Measurements from ENCODE around the gene EVI2A. TPM values are rescaled to one million over a fixed set of nuclear protein-coding genes. Genes with fewer than 3 reads are reported as not detected.
"Not testable (repeated sequence)": the region's sequence is repeated elsewhere in the genome, so short reads cannot be mapped to it uniquely, and the experiment has no call there.

Gene EVI2A
- total and polyA plus RNA-seq, 12 donors, result 1.4 to 17.7 (median 5.5) TPM

GRCh38 chr17:31318851-31319661, 2.4 kb downstream of the EVI2A start:
- H3K27ac ChIP-seq, result peak overlapping the region; percentile 5 to 77 (median 46)
- H3K27me3 ChIP-seq, result no peaks in the 10 kb centered on the region
- TF ChIP-seq CTCF (IDR thresholded peaks at IDR 0.05) (no peak), POLR2A (IDR thresholded peaks at IDR 0.05) (no peak)

GRCh38 chr17:31318298-31318801, 3.1 kb downstream of the EVI2A start:
- TF ChIP-seq POLR2A (IDR thresholded peaks at IDR 0.05) (no peak), CTCF (IDR thresholded peaks at IDR 0.05) (no peak)
- no peaks in the 10 kb centered on the region for H3K36me3 ChIP-seq (replicated peaks in 1 of 2)
- H3K27me3 ChIP-seq, result no peaks in the 10 kb centered on the region
- no peaks in the 10 kb centered on the region for H3K9me3 ChIP-seq (replicated peaks in 1 of 3)
- intact Hi-C loops (cut with DNase I), result no loop called here
- peaks cover 5 to 23% of the 10 kb centered on the region in 2 donors for H3K4me1 ChIP-seq (replicated peaks in 1 of 2)
- H3K27ac ChIP-seq, result peak overlapping the region; percentile 5 to 77 (median 46)
- peak; percentile 38 to 79 (median 74) for DNase-seq
- WGBS, 4 donors, result 57 to 65% (median 63%) methylated on average over 8 of the region's 8 CpGs
- H3K4me3 ChIP-seq, result peak overlapping the region in 1 of 4 donors; percentile 23

More at GRCh38 chr17:31318851-31319661, 2.4 kb downstream of the EVI2A start:
- Histone ChIP-seq H3K4me1 (replicated peaks in 1 of 2) (peaks cover 5 to 20% of the 10 kb centered on the region in 2 donors), H3K4me3 (peak overlapping the region in 1 of 4 donors; percentile 23), H3K36me3 (replicated peaks in 1 of 2) (no peaks in the 10 kb centered on the region), H3K9me3 (replicated peaks in 1 of 3) (no peaks in the 10 kb centered on the region)
- intact Hi-C loops (cut with DNase I), result no loop called here
- 70 to 83% (median 76%) methylated on average over 5 of the region's 5 CpGs for WGBS, 4 donors
- no peak for DNase-seq

GRCh38 chr17:31314782-31315100, 6.7 kb downstream of the EVI2A start:
- Histone ChIP-seq H3K27ac (peak overlapping the region in 2 of 5 donors; percentile 38 to 57), H3K27me3 (no peaks in the 10 kb centered on the region), H3K4me1 (replicated peaks in 1 of 2) (peaks cover 5 to 23% of the 10 kb centered on the region in 2 donors), H3K9me3 (replicated peaks in 1 of 3) (no peaks in the 10 kb centered on the region), H3K36me3 (replicated peaks in 1 of 2) (no peaks in the 10 kb centered on the region), H3K4me3 (no peak overlapping the region)
- TF ChIP-seq CTCF (IDR thresholded peaks at IDR 0.05), result no peak
- no peak for TF ChIP-seq POLR2A (IDR thresholded peaks at IDR 0.05)
- intact Hi-C loops (cut with DNase I), result no loop called here
- no peak for DNase-seq
- 69 to 86% (median 78%) methylated on average over 3 of the region's 3 CpGs for WGBS, 4 donors

GRCh38 chr17:31313982-31314781, 7.2 kb downstream of the EVI2A start, which contains the start of gene EVI2B:
TSS of gene EVI2B (minus strand) at chr17:31314054. CDS start at chr17:31305609, 8,445 bp downstream.
- Histone ChIP-seq H3K4me3 (peak within 1 kb of the TSS in 1 of 4 donors; percentile 29), H3K27me3 (no peaks in the 10 kb centered on the region), H3K27ac (peak within 1 kb of the TSS in 2 of 5 donors; percentile 44 to 57), H3K36me3 (replicated peaks in 1 of 2) (no peaks in the 10 kb centered on the region), H3K9me3 (replicated peaks in 1 of 3) (no peaks in the 10 kb centered on the region), H3K4me1 (replicated peaks in 1 of 2) (peaks cover 5 to 23% of the 10 kb centered on the region in 2 donors)
- WGBS, 4 donors, result 36 to 52% (median 41%) methylated on average over 3 of the region's 3 CpGs
- TF ChIP-seq POLR2A (IDR thresholded peaks at IDR 0.05) (no peak), CTCF (IDR thresholded peaks at IDR 0.05) (no peak)
- DNase-seq, result peak in 2 of 7 donors; percentile 14 to 27
- intact Hi-C loops (cut with DNase I), result no loop called here

- DNase-seq; intact Hi-C loops (cut with DNase I); H3K27me3 ChIP-seq; H3K9me3 ChIP-seq (replicated peaks in 1 of 3); H3K36me3 ChIP-seq (replicated peaks in 1 of 2): not testable (repeated sequence)
- peak overlapping the region in 2 of 5 donors; percentile 33 to 38 for H3K27ac ChIP-seq
- H3K4me3 ChIP-seq, result peak overlapping the region in 1 of 4 donors; percentile 29
- H3K4me1 ChIP-seq (replicated peaks in 1 of 2), result peaks cover 0 to 14% of the 10 kb centered on the region in 2 donors
- WGBS, 4 donors, result 63 to 90% (median 70%) methylated on average over 6 to 7 of the region's 7 CpGs
Measured at GRCh38 chr17:31312223-31312622, 9.2 kb downstream of the EVI2A start.

All from adrenal gland (tissue), 12 donors.